Smooth muscle cell (in vitro differentiated cells): Measurements from ENCODE around the gene ATP6V0E1. TPM values are rescaled to one million over a fixed set of nuclear protein-coding genes. Genes with fewer than 3 reads are reported as not detected.
"Not testable (repeated sequence)": the region's sequence is repeated elsewhere in the genome, so short reads cannot be mapped to it uniquely, and the experiment has no call there.

ENCODE experiments used
- DNase-seq: peaks from one replicate; lab custom pipeline; 2025; ENCODE audit not compliant: unreplicated experiment; lab: John Stamatoyannopoulos, UW
- H2AFZ ChIP-seq: fragments of 200-600 bp; sonication (generic); 2 replicates; pipeline ENCODE4 v1.6.0; 2016; ENCODE audit warnings: antibody characterized with exemption, low read depth, mild to moderate bottlenecking
- H3F3A ChIP-seq: fragments of 200-600 bp; sonication (generic); 2 replicates; pipeline ENCODE4 v1.6.0; 2017; ENCODE audit warnings: antibody characterized with exemption, low read depth
- H3K27ac ChIP-seq: fragments of 200-600 bp; sonication (generic); 2 replicates; pipeline ENCODE4 v1.5.1; 2016; ENCODE audit warnings: low read depth, mild to moderate bottlenecking
- H3K27me3 ChIP-seq: fragments of 200-600 bp; sonication (generic); 2 replicates; pipeline ENCODE4 v1.6.1; 2016; ENCODE audit warnings: low read depth, mild to moderate bottlenecking
- H3K36me3 ChIP-seq: fragments of 200-600 bp; sonication (generic); 2 replicates; pipeline ENCODE4 v1.5.1; 2016; ENCODE audit warnings: low read depth
- H3K4me1 ChIP-seq: fragments of 200-600 bp; sonication (generic); 2 replicates; pipeline ENCODE4 v1.5.1; 2016; ENCODE audit warnings: low read depth
- H3K4me2 ChIP-seq: fragments of 200-600 bp; sonication (generic); 2 replicates; pipeline ENCODE4 v1.6.0; 2016; ENCODE audit warnings: mild to moderate bottlenecking
- H3K4me3 ChIP-seq: fragments of 200-600 bp; sonication (generic); 2 replicates; pipeline ENCODE4 v1.5.1; 2016; ENCODE audit warnings: mild to moderate bottlenecking
- H3K79me2 ChIP-seq: fragments of 200-600 bp; sonication (generic); 2 replicates; pipeline ENCODE4 v1.6.0; 2016; ENCODE audit warnings: low read depth, mild to moderate bottlenecking
- H3K9ac ChIP-seq: fragments of 200-600 bp; sonication (generic); 2 replicates; pipeline ENCODE4 v1.6.0; 2016; ENCODE audit warnings: low read depth
- H3K9me3 ChIP-seq: fragments of 200-600 bp; sonication (generic); replicated peaks from 2 replicates; pipeline ENCODE4 v1.5.1; 2016; ENCODE audit warnings: low read depth
- H4K20me1 ChIP-seq: fragments of 200-600 bp; sonication (generic); 2 replicates; pipeline ENCODE4 v1.6.0; 2016; ENCODE audit warnings: low read depth
- CTCF ChIP-seq: fragments of 200-600 bp; sonication (generic); IDR thresholded peaks from 2 replicates; pipeline ENCODE4 v1.5.1; 2017; ENCODE audit warnings: borderline replicate concordance, mild to moderate bottlenecking, antibody characterized with exemption; ENCODE audit not compliant: insufficient read depth, poor library complexity, severe bottlenecking
- WGBS: methylation state at CpG from one replicate; pipeline ENCODE4 v1.1.7; 2016; ENCODE audit warnings: low lambda C conversion rate; 5-methylcytosine and 5-hydroxymethylcytosine counted together
- polyA plus RNA-seq: library from polyadenylated mRNA; unstranded; fragments of >200 nt; fragmentation: Nextera tagmentation; extraction: Ambion mirVana; gene quantifications from 2 replicates; pipeline ENCODE4 v1.2.1, GENCODE V29; 2016
- total RNA-seq: library from RNA; depleted of rRNA; stranded (reverse); fragments of >200 nt; gene quantifications from 2 replicates; pipeline ENCODE4 v1.2.3, GENCODE V29; 2014

Gene ATP6V0E1
- total and polyA plus RNA-seq, 2 experiments from 2014 or later, result 247 to 431 TPM

GRCh38 chr5:173069671-173070070 lies 86.1 kb downstream of the ATP6V0E1 start:
- Histone ChIP-seq H3K27ac (no peak overlapping the region), H2AFZ (no peak overlapping the region), H3K79me2 (peaks cover 12% of the 10 kb centered on the region), H3K9ac (no peak overlapping the region), H3K36me3 (no peaks in the 10 kb centered on the region), H3K9me3 (no peaks in the 10 kb centered on the region), H3K27me3 (no peaks in the 10 kb centered on the region), H3K4me3 (no peak overlapping the region), H3K4me2 (no peak overlapping the region), H4K20me1 (peaks cover 62% of the 10 kb centered on the region), H3K4me1 (no peaks in the 10 kb centered on the region), H3F3A (no peaks in the 10 kb centered on the region)
- no peak for DNase-seq
- TF ChIP-seq CTCF, result no peak
- WGBS, result 98% methylated on average over 7 of the region's 7 CpGs

GRCh38 chr5:173075137-173075843 lies 91.7 kb downstream of the ATP6V0E1 start:
- H3K4me3 ChIP-seq, result no peak overlapping the region
- 95% methylated on average over 3 of the region's 5 CpGs for WGBS
- peaks cover 5% of the 10 kb centered on the region for H3K79me2 ChIP-seq
- TF ChIP-seq CTCF, result no peak
- H3K4me1 ChIP-seq, result no peaks in the 10 kb centered on the region
- no peaks in the 10 kb centered on the region for H3K9me3 ChIP-seq
- H3K9ac ChIP-seq, result no peak overlapping the region
- no peak overlapping the region for H2AFZ ChIP-seq
- no peak overlapping the region for H3K4me2 ChIP-seq
- H3K27me3 ChIP-seq, result no peaks in the 10 kb centered on the region
- H3K27ac ChIP-seq, result no peak overlapping the region
- H3K36me3 ChIP-seq, result no peaks in the 10 kb centered on the region
- H4K20me1 ChIP-seq, result peaks cover 33% of the 10 kb centered on the region
- DNase-seq, result no peak
- no peaks in the 10 kb centered on the region for H3F3A ChIP-seq

- 96% methylated on average over 5 of the region's 5 CpGs for WGBS
- Histone ChIP-seq H2AFZ (no peak overlapping the region), H3K4me1 (no peaks in the 10 kb centered on the region), H3K27ac (no peak overlapping the region), H3K27me3 (no peaks in the 10 kb centered on the region), H3K4me2 (no peak overlapping the region), H3K36me3 (no peaks in the 10 kb centered on the region), H3K9ac (no peak overlapping the region), H4K20me1 (peaks cover 31% of the 10 kb centered on the region), H3F3A (no peaks in the 10 kb centered on the region), H3K79me2 (no peaks in the 10 kb centered on the region), H3K4me3 (no peak overlapping the region), H3K9me3 (no peaks in the 10 kb centered on the region)
- DNase-seq, result no peak
- TF ChIP-seq CTCF, result no peak
Measured at GRCh38 chr5:173075970-173076369, 92.4 kb downstream of the ATP6V0E1 start.

GRCh38 chr5:173076471-173076870 lies 92.9 kb downstream of the ATP6V0E1 start:
- DNase-seq, H3K27ac ChIP-seq, H3K4me1 ChIP-seq, H3K79me2 ChIP-seq, H3K4me2 ChIP-seq, H3K9ac ChIP-seq, H3K4me3 ChIP-seq, H3K27me3 ChIP-seq, H3K9me3 ChIP-seq, H3F3A ChIP-seq, H2AFZ ChIP-seq, H3K36me3 ChIP-seq: not testable (repeated sequence)
- peaks cover 31% of the 10 kb centered on the region for H4K20me1 ChIP-seq
- 92% methylated on average over 4 of the region's 4 CpGs for WGBS
